ENCODE data around the gene MAN2A2.
"Not testable (repeated sequence)": the region's sequence is repeated elsewhere in the genome, so short reads cannot be mapped to it uniquely, and the experiment has no call there.

MAN2A2 gene

GRCh38 chr15:90871139-90871715 lies 31.9 kb upstream of the MAN2A2 start:
- DNase-seq (ENCODE audit: low read depth in 2 of 2): no peak

- no peak for DNase-seq (ENCODE audit: low read depth in 2 of 2)
Observed at GRCh38 chr15:90871716-90872485, 31.2 kb upstream of the MAN2A2 start.

- DNase-seq (ENCODE audit: low read depth in 2 of 2): no peak
Observed at GRCh38 chr15:90872486-90873184, 30.5 kb upstream of the MAN2A2 start.

- no peak for DNase-seq (ENCODE audit: low read depth in 2 of 2)
Observed at GRCh38 chr15:90873488-90873997, 29.6 kb upstream of the MAN2A2 start.

- DNase-seq (ENCODE audit: low read depth in 2 of 2): no peak
Observed at GRCh38 chr15:90873998-90874605, 29.0 kb upstream of the MAN2A2 start.

GRCh38 chr15:90874986-90875385 lies 28.1 kb upstream of the MAN2A2 start:
- not testable (repeated sequence) for DNase-seq (ENCODE audit: low read depth in 2 of 2)

- no peak for DNase-seq (ENCODE audit: low read depth in 2 of 2)
Observed at GRCh38 chr15:90875549-90875981, 27.5 kb upstream of the MAN2A2 start.

- DNase-seq (ENCODE audit: low read depth in 2 of 2): no peak
Observed at GRCh38 chr15:90876046-90876445, 27.1 kb upstream of the MAN2A2 start.

- DNase-seq (ENCODE audit: low read depth in 2 of 2): no peak
Observed at GRCh38 chr15:90876512-90877170, 26.5 kb upstream of the MAN2A2 start.

GRCh38 chr15:90877315-90877714 lies 25.8 kb upstream of the MAN2A2 start:
- no peak for DNase-seq (ENCODE audit: low read depth in 2 of 2)

- DNase-seq (ENCODE audit: low read depth in 2 of 2): no peak
Observed at GRCh38 chr15:90877996-90878395, 25.1 kb upstream of the MAN2A2 start.

GRCh38 chr15:90878660-90879059 lies 24.4 kb upstream of the MAN2A2 start:
- DNase-seq (ENCODE audit: low read depth in 2 of 2): no peak

- no peak for DNase-seq (ENCODE audit: low read depth in 2 of 2)
Observed at GRCh38 chr15:90879730-90880366, 23.3 kb upstream of the MAN2A2 start.

- no peak for DNase-seq (ENCODE audit: low read depth in 2 of 2)
Observed at GRCh38 chr15:90880381-90881145, 22.5 kb upstream of the MAN2A2 start.

- no peak for DNase-seq (ENCODE audit: low read depth in 2 of 2)
Observed at GRCh38 chr15:90881181-90881977, 21.7 kb upstream of the MAN2A2 start.

GRCh38 chr15:90881978-90882721 lies 21.0 kb upstream of the MAN2A2 start:
- no peak for DNase-seq (ENCODE audit: low read depth in 2 of 2)

- DNase-seq (ENCODE audit: low read depth in 2 of 2): no peak
Observed at GRCh38 chr15:90882781-90883525, 20.1 kb upstream of the MAN2A2 start.

GRCh38 chr15:90883526-90883975 lies 19.6 kb upstream of the MAN2A2 start:
- DNase-seq (ENCODE audit: low read depth in 2 of 2): no peak

Measured in fibroblast of skin of left quadriceps (primary cell).